Endothelial cell of umbilical vein (primary cell): ENCODE data around the gene BIN2. TPM values are rescaled to one million over a fixed set of nuclear protein-coding genes. Genes with fewer than 3 reads are reported as not detected.

ENCODE experiments used
- BruUV-seq: library from RNA; stranded (reverse); fragments of 400-500 nt; replicated peaks from 2 replicates; lab custom pipeline; 2021; lab: Mats Ljungman, UMichigan
- CTCF ChIA-PET: fragments of 300-600, 350-600 bp; sonication (Branson Sonifier 250); formaldehyde crosslinking; loops from one replicate; lab custom pipeline; 2021; ENCODE audit warnings: antibody characterized with exemption, inconsistent platforms; lab: Charles Lee
- POLR2A ChIA-PET: fragments of 300-600, 350-600 bp; sonication (Branson Sonifier 250); formaldehyde crosslinking; loops from one replicate; lab custom pipeline; 2021; ENCODE audit warnings: antibody characterized with exemption, inconsistent platforms; lab: Charles Lee
- DNase-seq: peaks from one replicate; pipeline ENCODE4 v3.0.0-alpha.2; 2011; ENCODE audit warnings: low read depth, low spot score
- FAIRE-seq: peaks from 2 replicates; lab custom pipeline; 2011; peaks lifted over from hg19 to GRCh38; lab: Jason Lieb, UNC
- H2AFZ ChIP-seq: 2 replicates; pipeline ENCODE4 v1.6.0; 2012; ENCODE audit warnings: low read depth, low read length, control low read depth, inconsistent platforms
- H3K27ac ChIP-seq: 2 replicates; pipeline ENCODE4 v1.5.1; 2011; ENCODE audit warnings: low read depth, mild to moderate bottlenecking, control low read depth, low read length, moderate library complexity; ENCODE audit not compliant: insufficient read depth
- H3K27me3 ChIP-seq, 2 experiments: 2 replicates each; pipeline versions ENCODE4 v1.6.0 to v1.6.1; 2011; ENCODE audit warnings: low read length in 2 of 2, mixed read lengths in 1 of 2; ENCODE audit not compliant: control insufficient read depth in 2 of 2, insufficient read depth in 2 of 2
- H3K36me3 ChIP-seq, 2 experiments: 2 replicates in 1 of 2; 3 replicates in 1 of 2; pipeline ENCODE4 v1.5.1; 2011; ENCODE audit warnings: low read length in 2 of 2, mild to moderate bottlenecking in 1 of 2, moderate library complexity in 1 of 2; ENCODE audit not compliant: control insufficient read depth in 2 of 2, insufficient read depth in 2 of 2; ENCODE audit errors: extremely low read depth in 1 of 2
- H3K4me1 ChIP-seq: 3 replicates; pipeline ENCODE4 v1.5.1; 2011; ENCODE audit warnings: mild to moderate bottlenecking, low read length; ENCODE audit not compliant: control insufficient read depth, insufficient read depth; ENCODE audit errors: extremely low read depth
- H3K4me2 ChIP-seq: 2 replicates; pipeline ENCODE4 v1.6.1; 2011; ENCODE audit warnings: low read length, control low read depth, mixed read lengths; ENCODE audit not compliant: insufficient read depth
- H3K4me3 ChIP-seq, 3 experiments: fragments of 200-600 bp in 1 of 3; sonication (generic), shearing (Covaris generic) in 1 of 3; replicated peaks in 1 of 3; 2 replicates each; pipeline ENCODE4 v1.5.1; 2011 to 2016; ENCODE audit warnings: control low read depth in 3 of 3, low read length in 3 of 3, mild to moderate bottlenecking in 2 of 3, inconsistent platforms in 1 of 3, low read depth in 1 of 3, moderate library complexity in 1 of 3; ENCODE audit not compliant: insufficient read depth in 1 of 3
- H3K79me2 ChIP-seq: 2 replicates; pipeline ENCODE4 v1.6.0; 2012; ENCODE audit warnings: low read length, inconsistent platforms; ENCODE audit not compliant: control insufficient read depth, insufficient read depth
- H3K9ac ChIP-seq: replicated peaks from 2 replicates; pipeline ENCODE3; 2011; ENCODE audit warnings: low read length, control low read depth; ENCODE audit not compliant: insufficient read depth; ENCODE audit errors: extremely low read depth
- H3K9me1 ChIP-seq: replicated peaks from 3 replicates; pipeline ENCODE4 v1.6.0; 2011; ENCODE audit warnings: mild to moderate bottlenecking, low read length; ENCODE audit not compliant: control insufficient read depth, insufficient read depth; ENCODE audit errors: extremely low read depth
- H3K9me3 ChIP-seq: replicated peaks from 2 replicates; pipeline ENCODE4 v1.5.1; 2012; ENCODE audit warnings: low read length, inconsistent platforms; ENCODE audit not compliant: control insufficient read depth, insufficient read depth
- H4K20me1 ChIP-seq: replicated peaks from 2 replicates; pipeline ENCODE3; 2011; ENCODE audit warnings: mild to moderate bottlenecking, low read length; ENCODE audit not compliant: control insufficient read depth, insufficient read depth; ENCODE audit errors: extremely low read depth
- FOS ChIP-seq: IDR thresholded peaks from 2 replicates; pipeline ENCODE4 v1.6.1; 2011; ENCODE audit warnings: mild to moderate bottlenecking, low read length, moderate library complexity, borderline replicate concordance; ENCODE audit not compliant: insufficient read depth
- GATA2 ChIP-seq: IDR thresholded peaks from 2 replicates; pipeline ENCODE4 v1.7.0; 2011; ENCODE audit warnings: low read depth, mild to moderate bottlenecking, moderate library complexity, mixed read lengths, low read length; ENCODE audit not compliant: insufficient read length, insufficient read depth
- JUN ChIP-seq: IDR thresholded peaks from 2 replicates; pipeline ENCODE4 v1.6.1; 2011; ENCODE audit warnings: borderline replicate concordance, low read depth; ENCODE audit not compliant: insufficient read length, insufficient read depth
- POLR2AphosphoS5 ChIP-seq: IDR thresholded peaks from 2 replicates; pipeline ENCODE4 v1.6.1; 2012; ENCODE audit warnings: low read depth, mild to moderate bottlenecking, control low read depth, low read length, moderate library complexity; ENCODE audit not compliant: insufficient read depth
- dilution Hi-C: fragments of 300-500 bp; cut with MboI; formaldehyde crosslinking; loops from one replicate; pipeline ENCODE4 v1.15.0; 2019; ENCODE audit warnings: low sequenced_read_pairs; ENCODE audit not compliant: extremely low pct_ligation_motif_present
- intact Hi-C: fragments of 100-400 bp; cut with micrococcal nuclease; formaldehyde crosslinking; loops from one replicate; pipeline ENCODE4 v1.10.0; 2022
- polyA plus RNA-seq, 4 experiments: library from polyadenylated mRNA; depleted of rRNA in 3 of 4; stranded (reverse) in 3 of 4; unstranded in 1 of 4; fragments of >200 nt; gene quantifications; 2 replicates each; pipeline versions ENCODE4 v1.2.1 to v1.2.3, GENCODE V29; 2011 to 2012; ENCODE audit warnings: missing spikeins in 1 of 4
- total RNA-seq: library from RNA; stranded (reverse); gene quantifications from 2 replicates; pipeline ENCODE4 v1.2.3, GENCODE V29; 2021
- TF ChIP-seq, protein P1 (sequence below): IDR thresholded peaks from 2 replicates; pipeline ENCODE4 v1.6.1; 2011; ENCODE audit not compliant: insufficient read depth, insufficient read length
- TF ChIP-seq, protein P2 (sequence below), 2 donors: IDR thresholded peaks; 1 replicate in 1 of 2; 2 replicates in 1 of 2; pipeline ENCODE4 v1.5.1; 2011; ENCODE audit warnings: low read length in 2 of 2, mild to moderate bottlenecking in 2 of 2, moderate library complexity in 2 of 2, control low read depth in 1 of 2, inconsistent platforms in 1 of 2, low read depth in 1 of 2; ENCODE audit not compliant: insufficient read depth in 1 of 2; ENCODE audit errors: extremely low read depth in 1 of 2

Gene BIN2
- total and polyA plus RNA-seq, 2 donors (not counting 3 experiments of a cell fraction or from before 2014, with no cell fraction given): not detected

DNA sequence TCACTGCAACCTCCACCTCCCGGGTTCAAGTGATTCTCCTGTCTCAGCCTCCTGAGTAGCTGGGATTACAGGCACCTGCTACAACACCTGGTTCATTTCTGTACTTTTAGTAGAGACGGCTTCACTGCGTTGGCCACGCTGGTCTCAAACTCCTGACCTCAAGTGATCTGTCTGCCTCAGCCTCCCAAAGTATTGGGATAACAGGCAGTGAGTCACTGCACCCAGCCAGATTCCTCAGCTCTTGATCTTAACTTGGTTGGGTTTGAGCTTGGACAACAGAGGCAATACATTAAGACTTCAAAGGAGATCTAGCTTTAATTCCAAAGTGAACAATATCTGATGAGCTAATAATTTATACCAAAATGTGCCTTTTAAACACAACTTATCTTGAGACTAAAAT lies 79.7 kb downstream of the BIN2 start:
- Histone ChIP-seq H3K36me3 (peaks cover 16 to 29% of the 10 kb centered on the region in 2 experiments), H3K9me3 (no peaks in the 10 kb centered on the region), H3K27ac (no peak overlapping the region), H3K4me3 (no peak overlapping the region), H2AFZ (no peak overlapping the region), H3K27me3 (no peaks in the 10 kb centered on the region), H3K4me1 (peaks cover 30% of the 10 kb centered on the region), H3K79me2 (peaks cover 19% of the 10 kb centered on the region), H3K4me2 (no peak overlapping the region), H3K9me1 (no peaks in the 10 kb centered on the region), H4K20me1 (no peaks in the 10 kb centered on the region), H3K9ac (no peak overlapping the region)
- FAIRE-seq (no peak), DNase-seq (no peak)
- ChIA-PET CTCF (interaction anchor here (0.9 to 2.4 kb wide), 4 partner anchors 9 to 97 kb away, joined by 3 to 12 read pairs (median 5); no protein-coding TSS in a partner anchor), POLR2A (interaction anchor here (0.7 to 1.6 kb wide), 2 partner anchors 9 to 158 kb away, joined by 6 read pairs; no protein-coding TSS in a partner anchor)
- TF ChIP-seq GATA2 (no peak), JUN (no peak), POLR2AphosphoS5 (no peak), FOS (no peak)
- TF ChIP-seq, protein P1, sequence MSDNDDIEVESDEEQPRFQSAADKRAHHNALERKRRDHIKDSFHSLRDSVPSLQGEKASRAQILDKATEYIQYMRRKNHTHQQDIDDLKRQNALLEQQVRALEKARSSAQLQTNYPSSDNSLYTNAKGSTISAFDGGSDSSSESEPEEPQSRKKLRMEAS: no peak
- TF ChIP-seq, protein P2, sequence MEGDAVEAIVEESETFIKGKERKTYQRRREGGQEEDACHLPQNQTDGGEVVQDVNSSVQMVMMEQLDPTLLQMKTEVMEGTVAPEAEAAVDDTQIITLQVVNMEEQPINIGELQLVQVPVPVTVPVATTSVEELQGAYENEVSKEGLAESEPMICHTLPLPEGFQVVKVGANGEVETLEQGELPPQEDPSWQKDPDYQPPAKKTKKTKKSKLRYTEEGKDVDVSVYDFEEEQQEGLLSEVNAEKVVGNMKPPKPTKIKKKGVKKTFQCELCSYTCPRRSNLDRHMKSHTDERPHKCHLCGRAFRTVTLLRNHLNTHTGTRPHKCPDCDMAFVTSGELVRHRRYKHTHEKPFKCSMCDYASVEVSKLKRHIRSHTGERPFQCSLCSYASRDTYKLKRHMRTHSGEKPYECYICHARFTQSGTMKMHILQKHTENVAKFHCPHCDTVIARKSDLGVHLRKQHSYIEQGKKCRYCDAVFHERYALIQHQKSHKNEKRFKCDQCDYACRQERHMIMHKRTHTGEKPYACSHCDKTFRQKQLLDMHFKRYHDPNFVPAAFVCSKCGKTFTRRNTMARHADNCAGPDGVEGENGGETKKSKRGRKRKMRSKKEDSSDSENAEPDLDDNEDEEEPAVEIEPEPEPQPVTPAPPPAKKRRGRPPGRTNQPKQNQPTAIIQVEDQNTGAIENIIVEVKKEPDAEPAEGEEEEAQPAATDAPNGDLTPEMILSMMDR (IDR thresholded peaks at IDR 0.05; ENCODE audit: extremely low read depth in 1 of 2, insufficient read depth in 1 of 2, low read depth in 1 of 2, low read length in 2 of 2): no peak
- dilution Hi-C loops (no loop called here), intact Hi-C loops (no loop called here)
- no TSS peak for BruUV-seq
